Adrenal gland (tissue), 5 donors: ENCODE measurements around the gene MROH8.

Experiments
- CTCF ChIP-seq, 6 experiments: fragments of 450-650 bp in 4 of 6; fragments of 200-600 bp in 2 of 6; sonication (generic) in 1 of 6; IDR thresholded peaks; 1 replicate in 5 of 6; 2 replicates in 1 of 6; pipeline versions ENCODE4 v1.5.1 to v1.8.0; 2016 to 2021; ENCODE audit warnings: antibody characterized with exemption in 6 of 6, mild to moderate bottlenecking in 2 of 6, moderate library complexity in 1 of 6
- POLR2A ChIP-seq, 2 donors: fragments of 450-650 bp; IDR thresholded peaks; one replicate each; pipeline ENCODE4 v1.6.1; 2017; ENCODE audit warnings: antibody characterized with exemption in 2 of 2, mild to moderate bottlenecking in 2 of 2, moderate library complexity in 1 of 2
- donor health status: DM: no; HTN: no; CAD: no.

DNA sequence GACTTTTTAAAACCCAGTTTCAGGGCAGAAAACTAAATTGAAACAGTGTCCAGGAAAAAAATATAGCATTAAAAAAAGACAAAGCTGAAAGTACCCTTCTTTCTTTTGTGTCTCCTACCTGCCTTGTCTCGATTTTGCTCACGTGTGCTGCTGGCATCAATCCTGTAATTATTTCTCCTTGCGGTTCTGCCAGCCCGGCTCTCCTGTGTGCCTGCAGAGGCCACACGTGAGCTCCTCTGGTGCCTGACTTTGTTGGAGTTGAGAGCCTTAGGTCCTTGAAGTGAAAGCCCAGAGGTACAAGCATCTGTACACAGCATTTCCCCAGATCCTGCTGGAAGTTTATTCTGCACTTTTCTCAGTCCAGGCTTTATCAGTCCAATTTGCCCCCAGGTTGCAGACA is 45.8 kb upstream of the MROH8 start:
- TF ChIP-seq CTCF (IDR thresholded peaks at IDR 0.05) (no peak), POLR2A (IDR thresholded peaks at IDR 0.05) (no peak)
